HK-2 (cell line): ENCODE measurements around the gene AFG3L2.

Experiments
- DNase-seq: peaks from one replicate; pipeline ENCODE4 v3.0.0-alpha.2; 2018; ENCODE audit not compliant: unreplicated experiment

AFG3L2 gene

DNA sequence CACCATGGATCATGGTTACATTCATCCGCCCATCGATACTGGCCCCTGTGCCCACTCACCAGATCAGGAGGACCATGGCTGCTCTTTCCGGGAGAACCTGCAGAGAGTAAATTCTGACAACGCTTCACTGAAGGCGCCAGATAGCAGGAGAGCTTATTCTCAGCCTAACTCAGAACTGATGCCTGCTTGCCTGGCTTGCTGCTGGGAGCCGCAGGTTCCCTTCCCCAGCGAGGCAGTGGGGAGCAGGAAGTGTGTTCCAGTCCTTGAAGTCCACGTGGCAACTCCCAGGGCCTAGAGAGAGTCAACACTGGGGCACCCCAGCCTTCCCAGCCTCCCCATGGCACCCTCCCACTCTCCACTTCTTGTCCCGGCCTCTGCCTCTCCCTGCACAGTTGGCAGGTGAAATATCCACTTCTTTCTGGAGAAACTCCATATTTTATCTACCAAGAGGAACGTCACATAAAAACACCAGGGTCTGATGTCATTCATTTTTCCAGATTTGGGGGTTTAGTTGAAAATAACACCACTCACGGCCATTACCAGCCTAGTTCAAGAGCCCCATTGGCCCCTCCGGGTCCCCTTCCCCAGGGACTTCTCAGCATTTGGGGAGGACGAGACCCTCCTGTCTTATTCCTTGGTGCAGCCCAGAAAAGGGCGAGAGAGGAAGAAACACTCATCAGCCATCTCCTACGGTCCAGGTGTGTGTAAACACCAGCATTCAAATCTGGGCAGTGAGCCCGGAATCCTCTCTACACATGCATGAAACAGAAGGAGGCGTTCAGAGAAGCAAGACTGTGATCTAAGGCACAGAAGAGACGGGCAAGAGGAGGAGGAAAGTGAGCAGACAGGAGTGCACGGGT is 72.4 kb downstream of the AFG3L2 start:
- no peak for DNase-seq

DNA sequence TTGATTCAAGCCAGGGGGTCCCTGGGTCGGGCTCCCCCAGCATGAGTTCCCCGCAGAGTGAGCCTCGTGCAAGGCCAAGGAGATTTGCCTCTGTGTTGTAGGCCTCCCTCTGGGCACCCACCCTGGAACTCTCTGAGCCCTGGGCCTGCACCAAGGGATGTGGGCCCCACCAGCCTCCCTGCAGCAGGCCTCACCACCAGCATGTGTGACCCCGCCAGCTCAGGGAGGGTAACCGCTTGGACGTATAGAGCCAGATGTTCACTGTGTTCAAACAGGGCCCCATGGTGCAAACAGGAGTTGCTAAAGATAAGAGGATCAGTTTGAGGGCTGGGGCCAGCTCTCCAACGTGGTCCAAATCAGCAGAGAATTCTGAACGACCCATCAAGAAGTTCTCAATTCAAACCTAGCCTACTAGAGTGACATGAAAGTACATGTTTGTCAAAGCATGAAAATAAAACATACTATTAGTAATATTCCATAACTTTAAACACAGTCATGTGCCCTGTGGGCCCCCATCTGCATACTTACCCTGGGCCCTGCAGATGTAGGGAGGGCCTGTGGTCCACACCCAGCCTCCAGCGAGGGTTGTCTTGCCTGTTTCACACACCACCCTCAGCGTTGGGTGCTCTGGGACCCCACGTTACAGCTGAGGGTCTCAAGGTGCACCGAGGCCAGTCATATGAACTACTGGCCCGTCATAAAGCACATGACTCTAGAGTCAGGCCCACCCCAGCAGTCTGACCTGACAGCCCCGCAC is 74.5 kb downstream of the AFG3L2 start:
- DNase-seq, result no peak

DNA sequence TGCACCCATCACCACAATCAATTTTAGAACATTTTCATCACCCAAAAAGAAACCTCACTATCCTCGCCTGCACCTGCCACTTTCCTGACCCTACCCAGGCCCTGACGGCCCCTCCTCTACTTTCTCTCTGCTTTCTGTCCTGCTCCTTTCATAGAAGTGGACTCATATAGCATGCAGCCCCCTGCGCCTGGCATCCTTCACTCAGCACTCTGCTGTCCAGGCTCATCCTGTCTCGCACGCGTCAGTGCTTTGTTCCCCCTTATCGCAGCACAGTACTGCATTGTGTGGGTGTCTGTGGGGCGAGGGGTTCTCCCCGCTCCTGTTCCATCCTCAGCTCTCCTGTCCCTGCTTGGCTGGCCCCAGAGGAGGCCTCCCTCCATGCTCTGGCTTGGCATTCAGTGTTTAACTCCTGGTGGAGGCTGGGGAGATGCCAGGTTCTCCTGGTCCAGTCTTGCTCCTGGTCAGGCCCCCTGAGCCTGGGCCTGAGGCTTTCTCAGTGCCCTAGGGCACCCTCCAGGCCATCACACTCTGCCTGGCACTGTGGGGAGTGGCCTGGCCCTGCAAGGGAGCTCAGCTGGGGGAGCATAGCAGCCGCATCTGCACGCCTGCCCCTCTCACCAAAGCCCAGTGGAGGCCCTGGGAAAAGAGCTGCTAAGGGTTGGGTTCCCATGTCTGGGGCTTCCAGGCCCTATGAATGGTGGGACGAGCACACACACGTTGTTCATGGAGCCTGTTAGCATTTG is 75.6 kb downstream of the AFG3L2 start:
- DNase-seq, result no peak

DNA sequence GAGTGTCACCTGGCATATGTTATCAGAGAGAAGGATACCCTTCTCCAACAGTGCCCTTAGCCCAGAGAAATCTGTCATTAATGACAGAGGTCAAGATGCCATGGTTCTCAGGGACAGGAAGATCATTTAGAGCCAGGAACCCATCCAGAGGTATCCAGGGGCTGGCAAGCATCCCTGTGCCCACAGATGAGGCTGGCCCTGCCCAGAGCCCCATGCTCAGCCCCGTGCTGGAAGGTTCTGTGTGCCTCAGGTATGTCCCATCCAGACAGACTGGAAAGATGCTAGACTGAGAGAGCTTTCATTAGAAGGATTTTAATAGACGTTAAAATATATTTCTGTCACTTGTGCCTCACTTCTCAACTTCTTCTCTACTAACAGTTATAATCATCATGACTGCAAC is 77.2 kb downstream of the AFG3L2 start:
- no peak for DNase-seq

DNA sequence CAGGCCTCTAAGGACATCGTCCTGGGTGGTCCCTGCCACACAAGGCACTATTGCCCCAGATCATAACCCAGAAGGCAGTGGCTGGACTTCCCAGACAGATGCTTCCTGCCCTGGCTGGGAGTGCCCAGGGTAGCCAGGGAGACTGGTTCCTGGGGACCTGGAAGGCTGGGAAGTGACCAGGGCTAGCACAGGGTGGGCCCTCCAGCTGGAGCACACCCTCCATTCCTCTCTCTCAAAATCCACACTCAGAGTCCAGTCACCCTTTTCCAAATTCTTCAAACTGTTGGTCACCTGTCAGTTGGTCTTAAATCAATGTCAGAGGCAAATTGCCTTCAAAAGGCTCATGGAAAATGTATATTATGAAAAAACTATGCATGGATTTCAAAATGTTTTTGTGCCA is 80.6 kb downstream of the AFG3L2 start:
- DNase-seq, result no peak

DNA sequence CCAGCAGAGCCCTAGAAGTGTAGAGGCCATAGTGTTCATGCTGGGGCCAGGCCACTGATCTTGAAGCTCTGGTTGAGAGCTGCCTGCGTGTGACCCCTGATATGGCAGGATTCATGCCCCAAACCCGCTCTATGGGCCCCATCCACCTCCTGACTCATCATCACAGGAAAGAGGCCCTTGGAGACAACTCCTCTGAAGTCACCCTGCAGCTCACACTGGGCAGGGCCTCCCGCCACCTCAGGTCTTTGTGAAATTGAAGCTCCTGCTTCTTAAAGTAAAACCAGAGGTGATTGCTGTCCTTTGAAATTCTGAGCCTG is 81.0 kb downstream of the AFG3L2 start:
- DNase-seq, result no peak

DNA sequence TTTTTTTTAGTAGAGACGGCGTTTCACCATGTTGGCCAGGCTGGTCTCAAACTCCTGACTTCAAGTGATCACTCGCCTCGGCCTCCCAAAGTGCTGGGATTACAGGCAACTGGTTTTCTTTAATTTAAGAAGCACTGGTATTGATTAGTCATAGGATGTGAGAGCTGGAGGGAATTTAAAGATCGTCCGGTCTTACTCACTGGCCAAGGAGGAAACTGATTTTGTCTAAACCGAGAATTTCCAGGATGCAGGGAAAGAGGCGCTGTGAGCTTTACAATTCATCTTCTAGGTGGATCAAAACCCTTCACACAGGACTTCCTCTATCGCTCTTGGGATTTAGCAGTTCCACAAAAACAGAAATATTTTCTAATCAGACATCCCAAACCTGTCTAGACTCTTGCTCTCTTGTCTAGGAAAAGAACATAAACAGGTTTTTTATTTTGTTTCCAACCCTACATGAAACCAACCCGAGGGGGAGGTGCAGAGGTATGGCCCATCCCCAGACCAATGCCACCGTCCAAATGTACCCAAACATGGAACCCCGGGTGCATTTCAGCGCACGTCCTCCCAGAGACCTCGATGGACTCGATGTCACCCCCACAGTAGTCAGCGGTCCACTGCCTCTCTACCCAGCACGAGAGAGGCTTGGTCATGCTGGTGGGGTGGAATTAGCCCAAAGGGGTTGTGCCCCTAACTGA is 81.5 kb downstream of the AFG3L2 start:
- DNase-seq, result no peak

DNA sequence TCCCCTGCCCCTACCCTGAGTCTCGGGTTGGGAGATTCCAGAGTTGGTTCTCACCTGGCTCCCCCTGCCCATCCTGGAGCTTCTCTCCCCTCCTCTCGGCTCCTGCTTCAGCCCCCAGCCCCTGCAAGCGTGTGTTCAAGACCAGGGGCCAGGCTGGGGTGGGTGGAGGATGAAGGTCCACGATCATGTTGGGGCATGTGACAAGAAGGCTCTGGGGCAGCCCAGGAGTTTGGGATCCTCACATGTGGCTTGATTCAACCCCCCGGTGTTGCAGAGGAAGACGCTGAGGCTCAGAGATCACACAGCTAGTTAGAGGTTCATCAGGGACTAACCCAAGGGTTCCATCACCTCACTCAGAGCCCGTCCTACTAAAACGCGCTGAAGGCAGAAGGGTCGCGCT is 83.2 kb downstream of the AFG3L2 start:
- DNase-seq, result no peak

DNA sequence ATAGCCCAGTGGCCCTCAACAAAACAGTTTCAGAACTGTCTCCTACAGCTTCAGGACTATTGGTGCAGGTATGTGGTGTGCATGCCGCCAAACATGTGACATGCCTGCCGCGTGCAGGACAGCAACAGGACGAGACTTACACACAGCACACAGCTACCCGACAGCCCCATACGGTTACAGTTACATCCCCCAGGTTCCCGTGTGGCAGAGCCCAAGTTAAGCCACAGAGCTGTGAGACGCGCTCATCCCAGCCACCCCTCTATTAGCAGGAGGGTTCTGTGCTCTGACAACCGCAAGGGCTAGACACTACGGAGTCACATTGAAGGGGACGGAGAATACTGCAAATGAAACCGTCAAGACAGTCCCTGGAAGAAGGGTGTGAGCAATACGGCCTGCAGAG is 85.3 kb downstream of the AFG3L2 start:
- DNase-seq, result no peak

DNA sequence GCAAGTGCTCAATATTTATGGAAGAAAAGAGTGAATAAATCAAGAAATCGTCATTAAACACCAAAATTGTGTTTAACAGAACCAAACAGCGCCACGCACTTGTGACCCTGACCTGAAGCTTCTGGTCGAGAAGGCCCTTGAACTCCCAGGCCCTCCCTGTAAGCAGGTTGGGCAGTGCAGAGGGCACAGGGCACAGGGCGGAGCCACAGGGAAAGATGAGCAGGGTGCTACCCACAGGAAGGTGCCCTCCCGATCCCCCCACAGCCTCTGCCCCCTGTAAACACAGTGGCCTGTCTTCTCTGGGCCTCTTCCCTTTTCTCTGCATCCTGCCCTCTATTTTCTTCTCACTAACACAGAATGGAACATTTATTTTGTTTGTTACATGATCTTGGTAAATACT is 85.9 kb downstream of the AFG3L2 start:
- no peak for DNase-seq

DNA sequence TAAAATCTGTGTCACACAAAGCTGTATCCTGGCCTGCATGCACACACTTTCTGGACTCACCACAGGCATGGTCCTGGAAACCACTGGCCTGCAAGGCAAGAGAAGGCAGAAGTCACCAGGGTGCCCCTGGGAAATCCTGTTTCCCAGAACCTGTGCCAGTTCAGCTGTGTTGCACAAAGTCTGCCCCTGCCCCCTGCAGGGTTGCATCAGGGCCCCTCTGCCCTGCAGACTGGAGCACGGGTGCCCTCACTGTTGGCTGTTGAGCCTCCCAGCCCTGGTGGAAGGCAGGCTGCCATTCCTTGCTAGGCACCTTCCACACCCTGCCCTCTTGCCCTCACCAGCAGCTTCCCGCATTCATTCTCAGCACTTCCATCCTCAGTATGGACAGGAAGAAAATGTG is 86.9 kb downstream of the AFG3L2 start:
- no peak for DNase-seq

DNA sequence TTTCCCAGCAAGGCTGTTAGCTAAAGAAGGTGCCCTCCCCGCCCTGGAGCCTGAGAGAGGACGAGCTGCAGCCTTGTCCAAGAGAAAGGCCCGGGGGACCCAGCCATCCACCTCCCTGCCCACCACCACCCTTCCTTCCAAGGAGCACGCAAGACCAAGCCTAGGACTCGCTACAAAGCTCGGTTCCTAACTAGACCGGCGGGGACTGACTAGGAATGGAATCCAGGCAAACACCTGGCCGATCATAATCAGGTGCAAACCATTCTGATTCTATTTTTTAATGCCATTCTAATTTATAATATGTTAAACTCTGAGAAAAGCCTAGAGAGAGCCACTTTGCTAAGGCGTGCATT is 88.6 kb downstream of the AFG3L2 start:
- no peak for DNase-seq

DNA sequence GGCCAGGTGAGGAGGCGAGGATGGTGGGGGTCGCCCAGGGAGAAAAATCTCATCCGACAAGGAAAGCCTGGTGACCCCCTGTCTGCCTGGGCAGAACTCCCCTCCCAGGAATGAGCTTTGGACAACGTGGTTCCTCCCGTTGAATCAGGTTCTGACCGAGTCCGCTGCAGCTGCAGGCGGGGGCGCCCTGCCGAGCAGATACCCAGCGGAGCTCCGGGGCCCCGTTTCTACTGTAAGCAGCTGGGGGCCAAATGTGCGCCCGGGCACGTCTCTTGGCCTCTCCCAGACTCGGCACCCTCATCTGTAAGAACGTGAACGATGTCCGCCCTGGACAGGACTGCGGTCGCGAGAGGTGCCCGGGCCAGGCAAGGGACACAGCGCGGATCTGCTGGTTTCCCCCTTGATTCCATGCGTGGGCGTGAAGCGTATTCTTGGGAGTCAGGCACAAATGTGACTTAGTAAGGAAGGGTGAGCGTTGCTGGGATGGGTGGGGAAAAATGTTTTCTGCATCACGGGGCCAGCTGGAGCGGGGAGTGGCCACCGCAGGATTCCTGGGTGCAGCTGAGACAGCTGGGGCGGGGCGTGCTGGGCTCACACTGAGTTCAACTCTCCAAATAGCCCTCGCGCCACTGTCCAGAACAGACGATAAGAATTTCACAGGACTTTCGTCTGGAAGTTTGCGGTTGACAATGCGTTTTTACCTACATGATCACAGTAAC is 89.2 kb downstream of the AFG3L2 start:
- no peak for DNase-seq

DNA sequence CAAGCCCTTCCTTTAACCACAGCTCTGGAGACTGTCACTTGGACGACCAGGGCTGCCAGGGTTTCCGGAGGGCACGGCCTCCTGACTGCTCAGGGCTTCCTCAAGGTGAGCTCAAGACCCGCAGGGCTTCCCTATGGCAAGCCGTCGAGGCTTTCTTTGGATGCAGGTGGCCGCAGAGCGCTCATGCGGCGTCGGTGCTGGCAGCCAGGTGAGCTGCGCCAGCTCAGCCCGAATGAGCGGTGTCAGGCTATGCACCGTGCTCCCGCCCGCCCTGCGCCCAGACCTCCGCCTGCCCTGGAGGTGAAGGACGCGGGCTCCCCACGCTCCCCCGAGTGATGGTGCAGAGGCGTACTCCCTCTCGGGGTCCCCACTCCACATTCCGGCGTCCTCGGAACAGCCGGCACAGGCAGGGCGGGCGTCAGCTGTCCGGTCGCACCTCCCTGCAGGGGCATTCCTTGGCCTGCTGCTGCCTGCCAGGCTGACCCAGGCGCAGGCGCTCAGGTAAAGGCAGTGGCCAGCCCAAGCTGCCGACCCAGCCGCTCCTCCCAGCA is 89.8 kb downstream of the AFG3L2 start:
- no peak for DNase-seq

DNA sequence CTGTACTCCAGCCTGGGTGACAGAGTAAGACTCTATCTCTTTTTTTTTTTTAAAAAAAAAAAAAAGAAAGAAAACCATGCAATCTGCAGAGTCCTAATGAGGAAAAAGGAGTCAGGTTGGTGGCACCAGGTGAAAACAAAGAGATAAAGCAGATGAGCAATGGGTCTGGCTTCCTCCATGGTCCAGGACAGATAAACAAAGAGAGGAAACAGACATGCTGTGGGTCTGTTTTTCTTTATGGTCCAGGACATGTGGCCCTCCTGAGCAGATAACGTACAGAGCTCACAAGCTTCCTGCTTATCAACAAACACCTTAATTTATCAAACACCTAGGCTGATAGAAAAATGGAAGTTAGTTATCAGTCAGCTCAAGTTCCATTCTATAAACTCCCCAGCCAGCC is 93.4 kb downstream of the AFG3L2 start:
- no peak for DNase-seq

DNA sequence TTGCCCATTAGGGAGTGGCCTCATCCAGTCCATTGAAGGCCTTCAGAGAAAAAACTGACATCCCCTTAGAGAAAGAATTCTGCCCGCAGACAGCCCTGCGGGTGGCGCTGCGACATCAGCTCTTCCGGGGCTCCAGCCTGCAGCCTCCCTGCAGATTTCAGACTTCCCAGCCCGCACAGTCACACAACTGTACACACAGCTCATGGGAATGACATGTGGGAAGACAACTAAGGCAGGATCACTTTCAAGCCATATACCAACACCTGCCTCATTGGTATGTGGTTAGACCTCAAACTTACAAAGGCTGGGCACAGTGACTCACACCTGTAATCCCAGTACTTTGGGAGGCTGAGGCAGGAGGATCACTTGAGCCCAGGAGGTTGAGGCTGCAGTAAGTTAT is 93.8 kb downstream of the AFG3L2 start:
- DNase-seq, result no peak

DNA sequence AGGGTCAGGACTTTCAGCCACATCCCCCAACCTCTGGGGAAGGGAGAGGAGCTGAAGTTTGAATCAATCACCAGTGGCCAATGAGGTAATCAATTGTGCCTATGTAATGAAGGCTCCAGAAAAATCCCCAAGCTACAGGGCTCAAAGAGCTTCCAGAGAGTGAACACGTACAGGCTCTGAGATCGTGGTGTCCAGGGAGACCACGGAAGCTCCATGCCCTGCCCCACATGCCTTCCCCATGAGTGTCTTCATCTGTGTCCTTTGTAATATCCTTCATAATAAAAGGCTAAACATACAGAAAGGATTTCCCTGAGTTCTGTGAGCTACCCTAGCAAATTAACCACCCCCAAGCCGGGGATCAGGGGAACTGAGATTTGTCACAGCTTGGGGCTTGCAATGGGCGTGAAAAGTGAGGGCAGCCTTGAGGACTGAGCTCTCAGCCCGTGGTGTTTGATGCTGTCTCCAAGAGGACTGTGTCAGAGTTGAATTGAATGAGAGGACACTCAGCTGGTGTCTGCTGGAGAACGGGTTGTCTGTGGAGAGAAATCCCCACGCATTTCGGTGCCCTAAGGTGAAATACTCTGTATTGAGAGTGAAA is 94.5 kb downstream of the AFG3L2 start:
- DNase-seq, result no peak

DNA sequence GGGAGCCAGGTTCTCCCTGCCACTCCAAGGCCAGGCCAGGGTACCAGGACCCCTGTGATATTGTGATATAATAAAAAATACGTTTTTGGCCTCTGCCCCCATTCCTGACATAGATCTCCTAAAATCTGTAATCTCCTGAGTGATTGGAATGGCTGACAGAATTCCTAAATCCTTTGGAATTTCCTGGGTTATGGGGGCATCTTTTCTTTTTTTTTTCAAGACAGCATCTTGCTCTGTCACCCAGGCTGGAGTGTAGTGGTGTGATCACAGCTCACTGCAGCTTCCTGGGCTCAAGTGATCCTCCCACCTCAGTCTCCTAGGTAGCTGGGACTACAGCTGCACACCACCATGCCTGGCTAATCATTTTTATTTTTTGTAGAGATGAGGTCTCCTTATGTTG is 95.2 kb downstream of the AFG3L2 start:
- no peak for DNase-seq

DNA sequence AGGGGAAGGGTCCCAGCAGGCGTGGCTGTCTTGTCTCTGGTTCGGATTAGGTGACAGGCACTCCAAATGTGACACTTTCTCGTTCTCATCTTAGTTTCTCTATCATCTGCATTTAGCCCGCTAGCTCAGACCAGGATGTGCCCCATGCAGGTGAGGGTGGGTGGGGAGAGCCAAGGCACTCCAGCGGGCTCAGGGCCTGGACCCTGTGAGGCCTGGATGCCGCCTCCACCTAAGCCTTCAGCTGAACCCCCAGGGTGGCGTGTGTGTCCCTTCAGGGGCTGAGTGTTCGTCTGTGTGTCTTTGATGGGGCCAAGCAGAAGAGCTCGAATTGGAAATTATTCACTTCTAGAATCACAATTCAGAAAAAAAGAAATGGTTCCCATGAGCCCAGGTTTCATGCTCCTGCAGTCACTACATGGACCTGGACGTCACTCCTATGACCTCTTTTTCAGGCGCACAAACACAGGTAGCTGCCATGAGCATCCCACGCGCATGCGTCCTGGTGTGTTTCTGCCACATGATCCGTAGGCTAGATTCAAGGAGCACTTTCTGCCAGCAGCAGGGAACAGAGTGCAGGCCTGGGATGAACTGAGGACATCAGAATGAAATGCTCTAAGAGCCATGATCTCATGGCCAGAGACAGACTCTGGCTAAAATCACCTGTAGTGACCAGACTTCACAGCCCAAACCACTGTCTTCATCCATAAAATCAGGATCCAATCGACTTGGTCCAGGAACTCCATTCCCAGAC is 97.1 kb downstream of the AFG3L2 start:
- no peak for DNase-seq
